HG03025 (cell line): ENCODE results near the gene MAD1L1.

ENCODE experiments used
- ATAC-seq: cut with Tn5 transposase; IDR thresholded peaks from one replicate; pipeline ENCODE4 v1.9.1; 2021; ENCODE audit warnings: mild to moderate bottlenecking, moderate library complexity; ENCODE audit not compliant: unreplicated experiment, low FRiP score

MAD1L1 gene

GRCh38 chr7:2123916-2124315, 108.8 kb downstream of the MAD1L1 start:
- no peak for ATAC-seq

GRCh38 chr7:2123360-2123759, 109.4 kb downstream of the MAD1L1 start:
- ATAC-seq, result no peak

GRCh38 chr7:2122651-2123050, 110.1 kb downstream of the MAD1L1 start:
- ATAC-seq, result no peak

GRCh38 chr7:2120841-2121830, 111.6 kb downstream of the MAD1L1 start:
- ATAC-seq, result no peak

GRCh38 chr7:2120251-2120660, 112.5 kb downstream of the MAD1L1 start:
- no peak for ATAC-seq

GRCh38 chr7:2118630-2119190, 114.0 kb downstream of the MAD1L1 start:
- no peak for ATAC-seq

- no peak for ATAC-seq
Measured at GRCh38 chr7:2118056-2118455, 114.7 kb downstream of the MAD1L1 start.

GRCh38 chr7:2117646-2118045, 115.1 kb downstream of the MAD1L1 start:
- ATAC-seq, result no peak

- ATAC-seq, result no peak
Measured at GRCh38 chr7:2116989-2117591, 115.7 kb downstream of the MAD1L1 start.

GRCh38 chr7:2116448-2116810, 116.3 kb downstream of the MAD1L1 start:
- ATAC-seq, result no peak

GRCh38 chr7:2115760-2116447, 116.8 kb downstream of the MAD1L1 start:
- ATAC-seq, result no peak

GRCh38 chr7:2114926-2115759, 117.6 kb downstream of the MAD1L1 start:
- ATAC-seq, result no peak

- no peak for ATAC-seq
Measured at GRCh38 chr7:2114052-2114451, 118.7 kb downstream of the MAD1L1 start.

GRCh38 chr7:2112261-2113198, 120.2 kb downstream of the MAD1L1 start:
- ATAC-seq, result no peak

GRCh38 chr7:2111568-2111967, 121.2 kb downstream of the MAD1L1 start:
- ATAC-seq, result no peak

- ATAC-seq, result no peak
Measured at GRCh38 chr7:2110610-2111396, 121.9 kb downstream of the MAD1L1 start.

GRCh38 chr7:2109936-2110609, 122.7 kb downstream of the MAD1L1 start:
- ATAC-seq, result no peak
